Upper lobe of right lung (tissue), 1 donor: ENCODE results near the gene ETV1. TPM values are rescaled to one million over a fixed set of nuclear protein-coding genes. Genes with fewer than 3 reads are reported as not detected.
A peak's percentile ranks its signal among the peaks of the same experiment; 100 is the strongest.

Source experiments
- ATAC-seq: fragments of 200-7000 bp; cut with Tn5 transposase; one replicate; pipeline ENCODE4 v1.9.1; 2020; ENCODE audit warnings: mild to moderate bottlenecking, moderate library complexity
- DNase-seq: peaks from one replicate; pipeline ENCODE4 v3.0.0-alpha.2; 2020
- H3K27ac ChIP-seq: fragments of 200-600 bp; one replicate; pipeline ENCODE4 v1.8.0; 2022
- H3K27me3 ChIP-seq: fragments of 200-600 bp; one replicate; pipeline ENCODE4 v1.8.0; 2022; ENCODE audit warnings: mild to moderate bottlenecking
- H3K36me3 ChIP-seq: fragments of 200-600 bp; one replicate; pipeline ENCODE4 v1.8.0; 2022
- H3K4me1 ChIP-seq: fragments of 200-600 bp; one replicate; pipeline ENCODE4 v1.8.0; 2022
- H3K4me3 ChIP-seq: fragments of 200-600 bp; one replicate; pipeline ENCODE4 v1.8.0; 2022; ENCODE audit warnings: mild to moderate bottlenecking
- H3K9me3 ChIP-seq: fragments of 200-600 bp; one replicate; pipeline ENCODE4 v1.8.0; 2022
- intact Hi-C: fragments of 100-400 bp; cut with DNase I; formaldehyde crosslinking; loops from one replicate; pipeline ENCODE4 v1.11.0; 2022
- total RNA-seq: library from RNA; stranded (reverse); fragmentation: NEBNext Ultra II Directional; extraction: Animal tissue kit (Norgen Biotek cat#: 25700); gene quantifications from one replicate; pipeline ENCODE4 v1.2.1, GENCODE V29; 2021
- TF ChIP-seq, protein P1 (sequence below): fragments of 200-600 bp; IDR thresholded peaks from one replicate; pipeline ENCODE4 v1.8.0; 2022; ENCODE audit warnings: antibody characterized with exemption
- donor health status: DM: no; HTN: yes; CAD: no; lungs with severe emphysema.

The ETV1 gene
- total RNA-seq, 1 donor from 2014 or later = 110 TPM

- H3K27ac ChIP-seq = peak overlapping the region; percentile 88
- TF ChIP-seq, protein P1, sequence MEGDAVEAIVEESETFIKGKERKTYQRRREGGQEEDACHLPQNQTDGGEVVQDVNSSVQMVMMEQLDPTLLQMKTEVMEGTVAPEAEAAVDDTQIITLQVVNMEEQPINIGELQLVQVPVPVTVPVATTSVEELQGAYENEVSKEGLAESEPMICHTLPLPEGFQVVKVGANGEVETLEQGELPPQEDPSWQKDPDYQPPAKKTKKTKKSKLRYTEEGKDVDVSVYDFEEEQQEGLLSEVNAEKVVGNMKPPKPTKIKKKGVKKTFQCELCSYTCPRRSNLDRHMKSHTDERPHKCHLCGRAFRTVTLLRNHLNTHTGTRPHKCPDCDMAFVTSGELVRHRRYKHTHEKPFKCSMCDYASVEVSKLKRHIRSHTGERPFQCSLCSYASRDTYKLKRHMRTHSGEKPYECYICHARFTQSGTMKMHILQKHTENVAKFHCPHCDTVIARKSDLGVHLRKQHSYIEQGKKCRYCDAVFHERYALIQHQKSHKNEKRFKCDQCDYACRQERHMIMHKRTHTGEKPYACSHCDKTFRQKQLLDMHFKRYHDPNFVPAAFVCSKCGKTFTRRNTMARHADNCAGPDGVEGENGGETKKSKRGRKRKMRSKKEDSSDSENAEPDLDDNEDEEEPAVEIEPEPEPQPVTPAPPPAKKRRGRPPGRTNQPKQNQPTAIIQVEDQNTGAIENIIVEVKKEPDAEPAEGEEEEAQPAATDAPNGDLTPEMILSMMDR = no peak
- H3K27me3 ChIP-seq = no peaks in the 10 kb centered on the region
- H3K4me3 ChIP-seq = peak overlapping the region; percentile 62
- DNase-seq (peak; percentile 96), ATAC-seq (peak; percentile 95)
- H3K36me3 ChIP-seq = no peaks in the 10 kb centered on the region
- no peaks in the 10 kb centered on the region for H3K4me1 ChIP-seq
- intact Hi-C loops = no loop called here
- no peaks in the 10 kb centered on the region for H3K9me3 ChIP-seq
These were observed 1.7 kb upstream of the ETV1 start for GRCh38 chr7:13990984-13991790.

DNA sequence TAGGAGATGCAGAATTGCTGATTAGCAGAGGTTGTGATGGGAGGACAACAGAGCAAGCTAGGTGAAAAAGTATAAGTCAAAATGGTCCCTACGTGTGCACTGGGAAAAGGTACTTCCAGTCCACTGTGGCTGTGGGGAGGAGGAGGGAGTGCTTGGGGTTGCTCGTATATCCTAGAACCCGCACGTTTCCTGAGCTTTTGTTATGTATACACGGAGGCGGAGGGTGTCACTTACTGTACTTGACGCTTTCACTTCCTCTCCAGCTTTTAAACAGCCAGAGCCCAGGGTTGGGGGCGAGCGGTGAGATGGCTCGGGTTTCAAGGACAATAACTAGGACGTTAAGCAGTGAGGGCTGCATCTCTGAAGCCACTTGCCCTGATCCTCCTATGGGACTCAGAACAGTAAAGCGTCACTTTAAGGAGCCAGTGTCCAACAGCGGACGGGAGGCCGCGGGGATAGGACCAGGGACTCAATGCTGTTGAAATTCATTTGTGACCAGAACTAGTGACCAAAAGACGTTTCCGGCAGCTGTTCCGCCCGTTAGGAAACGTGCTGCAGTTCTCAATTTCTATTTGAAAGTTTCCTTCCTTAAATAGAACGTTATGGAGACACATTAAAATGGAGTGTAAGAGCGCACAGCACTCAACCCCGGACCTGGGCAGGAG, 985 bp upstream of the ETV1 start:
- peak; percentile 75 for DNase-seq
- H3K27me3 ChIP-seq = no peaks in the 10 kb centered on the region
- H3K4me3 ChIP-seq = peak overlapping the region; percentile 62
- H3K36me3 ChIP-seq = no peaks in the 10 kb centered on the region
- no peaks in the 10 kb centered on the region for H3K9me3 ChIP-seq
- intact Hi-C loops = no loop called here
- TF ChIP-seq, protein P1 = no peak
- ATAC-seq = peak; percentile 59
- peak overlapping the region; percentile 87 for H3K27ac ChIP-seq
- no peaks in the 10 kb centered on the region for H3K4me1 ChIP-seq

DNA sequence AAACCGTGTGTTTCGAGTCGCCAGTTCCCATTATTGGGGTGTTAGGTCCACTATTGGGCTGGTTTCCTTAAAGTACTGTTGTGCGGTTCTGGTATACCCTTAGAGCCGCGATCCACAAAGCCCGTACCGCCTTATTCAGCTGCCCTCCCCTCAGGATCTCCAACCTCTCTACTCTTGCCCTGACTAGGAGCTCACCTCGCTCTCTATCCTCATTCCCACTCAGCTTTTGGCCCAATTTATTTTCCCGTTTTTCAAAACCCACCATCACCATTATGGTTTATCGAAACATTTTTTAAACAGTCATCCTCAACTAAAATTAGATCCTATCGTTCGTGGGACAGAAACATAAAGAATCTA, 461 bp upstream of the ETV1 start:
- H3K27ac ChIP-seq = peak overlapping the region; percentile 87
- no peaks in the 10 kb centered on the region for H3K27me3 ChIP-seq
- intact Hi-C loops = no loop called here
- DNase-seq = no peak
- no peaks in the 10 kb centered on the region for H3K4me1 ChIP-seq
- H3K4me3 ChIP-seq = peak overlapping the region; percentile 62
- no peaks in the 10 kb centered on the region for H3K36me3 ChIP-seq
- no peak for ATAC-seq
- no peaks in the 10 kb centered on the region for H3K9me3 ChIP-seq
- TF ChIP-seq, protein P1 = no peak

GRCh38 chr7:13988731-13989125, 738 bp downstream of the ETV1 start:
- Histone ChIP-seq H3K27ac (peak overlapping the region; percentile 87), H3K4me3 (peak overlapping the region; percentile 62), H3K36me3 (no peaks in the 10 kb centered on the region), H3K27me3 (no peaks in the 10 kb centered on the region), H3K4me1 (no peaks in the 10 kb centered on the region), H3K9me3 (no peaks in the 10 kb centered on the region)
- TF ChIP-seq, protein P1 = no peak
- intact Hi-C loops = no loop called here
- ATAC-seq = peak; percentile 7
- DNase-seq = no peak

DNA sequence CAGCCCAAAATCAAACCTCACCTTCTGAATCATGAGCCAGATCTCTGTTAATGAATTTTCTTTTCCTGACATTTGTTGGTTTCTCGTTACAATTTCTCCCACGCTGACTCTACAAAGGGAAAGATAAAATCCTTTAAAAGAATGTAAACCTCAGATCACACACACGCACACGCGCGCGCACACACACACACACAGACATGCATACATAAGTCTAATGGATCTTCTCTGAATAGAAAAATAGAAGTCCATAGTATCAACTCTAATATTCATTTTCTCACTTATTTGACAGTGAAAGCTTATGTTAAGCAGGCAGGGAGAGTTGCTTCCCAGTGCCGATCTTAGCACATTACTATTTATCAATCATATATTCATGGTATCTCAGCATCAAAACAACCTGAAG, 1.4 kb downstream of the ETV1 start:
- ATAC-seq (no peak), DNase-seq (no peak)
- no peaks in the 10 kb centered on the region for H3K27me3 ChIP-seq
- no peaks in the 10 kb centered on the region for H3K36me3 ChIP-seq
- H3K4me3 ChIP-seq = peak overlapping the region; percentile 62
- H3K27ac ChIP-seq = peak overlapping the region; percentile 87
- no peaks in the 10 kb centered on the region for H3K4me1 ChIP-seq
- TF ChIP-seq, protein P1 = no peak
- intact Hi-C loops = no loop called here
- no peaks in the 10 kb centered on the region for H3K9me3 ChIP-seq
